Esophagus squamous epithelium (tissue), 4 donors: ENCODE results near the gene ANK2.

Source experiments
- CTCF ChIP-seq, 6 experiments: fragments of 450-650 bp in 4 of 6; fragments of 200-600 bp in 2 of 6; sonication (generic) in 2 of 6; IDR thresholded peaks; one replicate each; pipeline ENCODE4 v1.5.1; 2016 to 2019; ENCODE audit warnings: antibody characterized with exemption in 6 of 6, mild to moderate bottlenecking in 4 of 6, moderate library complexity in 4 of 6
- POLR2A ChIP-seq, 4 donors: fragments of 450-650 bp; IDR thresholded peaks; one replicate each; pipeline ENCODE4 v1.6.1; 2017; ENCODE audit warnings: antibody characterized with exemption in 4 of 4, mild to moderate bottlenecking in 4 of 4, moderate library complexity in 3 of 4

DNA sequence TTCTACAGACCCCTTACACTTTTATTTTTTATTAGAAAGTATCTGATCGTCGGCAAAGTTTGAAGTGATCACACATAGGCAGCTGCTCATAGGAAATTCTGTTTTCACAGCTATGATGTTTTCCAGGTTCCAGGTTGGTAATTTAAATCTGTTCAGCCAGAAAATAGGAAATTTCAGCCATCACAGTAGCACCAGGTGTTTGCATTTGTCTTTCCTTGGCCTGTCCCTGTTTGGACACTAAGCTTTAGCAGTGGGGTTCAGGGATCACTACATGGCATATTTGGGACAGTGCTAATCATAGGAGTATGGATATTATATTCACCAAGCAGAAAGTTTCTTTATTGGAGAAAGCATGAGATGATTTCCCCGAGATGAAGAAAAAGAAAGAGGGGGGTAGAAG, 92.9 kb downstream of the ANK2 start:
- TF ChIP-seq POLR2A (IDR thresholded peaks at IDR 0.05) (no peak), CTCF (IDR thresholded peaks at IDR 0.05) (no peak)
